NCI-H345 (cell line): ENCODE measurements around the gene GH2.
"Not testable (repeated sequence)": the region's sequence is repeated elsewhere in the genome, so short reads cannot be mapped to it uniquely, and the experiment has no call there.

Experiments
- DNase-seq: peaks from one replicate; lab custom pipeline; 2025; lab: John Stamatoyannopoulos, UW

Gene GH2

GRCh38 chr17:63911041-63911635, 29.4 kb upstream of the GH2 start, which contains the start of gene CSHL1:
Gene CSHL1 (minus strand): TSS chr17:63911258. CDS start chr17:63911196, 62 bp downstream.
- no peak for DNase-seq

- no peak for DNase-seq
Measured at GRCh38 chr17:63910096-63910495, 28.4 kb upstream of the GH2 start.

- not testable (repeated sequence) for DNase-seq
Measured at GRCh38 chr17:63909586-63909985, 27.8 kb upstream of the GH2 start.

- DNase-seq, result not testable (repeated sequence)
Measured at GRCh38 chr17:63907161-63907778, 25.5 kb upstream of the GH2 start.

- DNase-seq, result not testable (repeated sequence)
Measured at GRCh38 chr17:63904796-63905195, 23.1 kb upstream of the GH2 start.

- peak; percentile 1 for DNase-seq
Measured at GRCh38 chr17:63903787-63904201, 22.1 kb upstream of the GH2 start.

GRCh38 chr17:63901971-63902370, 20.2 kb upstream of the GH2 start:
- not testable (repeated sequence) for DNase-seq

- not testable (repeated sequence) for DNase-seq
Measured at GRCh38 chr17:63898899-63899798, 17.4 kb upstream of the GH2 start.

- not testable (repeated sequence) for DNase-seq
Measured at GRCh38 chr17:63896524-63897354, 15.0 kb upstream of the GH2 start, which contains the start of gene CSH1. Gene CSH1 (minus strand): TSS chr17:63896574. CDS start chr17:63896511, 63 bp downstream.

- DNase-seq, result not testable (repeated sequence)
Measured at GRCh38 chr17:63894821-63895220, 13.1 kb upstream of the GH2 start.

GRCh38 chr17:63894021-63894420, 12.3 kb upstream of the GH2 start:
- DNase-seq, result not testable (repeated sequence)

GRCh38 chr17:63892316-63893037, 10.7 kb upstream of the GH2 start:
- not testable (repeated sequence) for DNase-seq

GRCh38 chr17:63889026-63889848, 7.5 kb upstream of the GH2 start:
- DNase-seq, result peak; percentile 8

- not testable (repeated sequence) for DNase-seq
Measured at GRCh38 chr17:63885119-63885518, 3.4 kb upstream of the GH2 start.

GRCh38 chr17:63882626-63883126, 932 bp upstream of the GH2 start:
- DNase-seq, result not testable (repeated sequence)

GRCh38 chr17:63881337-63881736, 407 bp downstream of the GH2 start:
- DNase-seq, result not testable (repeated sequence)

GRCh38 chr17:63880706-63881105, 1.0 kb downstream of the GH2 start:
- DNase-seq, result no peak

GRCh38 chr17:63878413-63878812, 3.3 kb downstream of the GH2 start:
- DNase-seq, result not testable (repeated sequence)

- DNase-seq, result not testable (repeated sequence)
Measured at GRCh38 chr17:63874693-63875092, 7.1 kb downstream of the GH2 start.
